Measurements from ENCODE around the gene TEKT2.

DNA sequence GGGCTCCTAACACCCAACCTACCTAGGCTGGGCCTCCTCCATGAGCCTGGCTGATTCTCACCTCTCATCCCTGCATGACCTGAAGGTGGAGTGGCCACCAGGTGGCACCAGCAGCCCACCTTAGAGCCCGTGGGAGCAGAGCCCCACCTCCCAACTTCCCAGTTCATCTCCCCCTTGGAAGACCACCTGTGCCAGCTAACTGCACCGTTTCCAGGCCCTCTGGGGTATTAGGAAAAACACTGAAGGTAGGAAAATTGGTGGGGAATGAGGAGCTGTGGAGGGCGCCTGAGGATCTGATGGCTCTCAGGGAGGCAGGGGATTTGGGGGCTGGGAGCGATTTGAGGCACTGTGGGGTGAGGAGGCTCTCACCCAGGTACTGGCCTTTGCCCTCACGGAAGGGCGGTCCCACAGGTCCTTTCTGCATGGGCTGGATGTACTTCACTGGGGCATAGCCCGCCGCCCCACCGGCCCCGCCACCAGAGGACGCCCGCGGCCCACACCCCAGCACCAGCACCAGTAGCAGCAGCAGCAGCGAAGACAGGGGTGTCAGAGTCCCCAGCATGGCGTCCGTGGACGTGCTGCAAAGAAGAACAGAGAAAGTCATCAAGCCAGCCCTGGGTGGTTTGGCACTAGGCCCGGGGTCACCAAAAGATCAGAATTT is 15.9 kb downstream of the TEKT2 start:
- TF ChIP-seq, protein P1, sequence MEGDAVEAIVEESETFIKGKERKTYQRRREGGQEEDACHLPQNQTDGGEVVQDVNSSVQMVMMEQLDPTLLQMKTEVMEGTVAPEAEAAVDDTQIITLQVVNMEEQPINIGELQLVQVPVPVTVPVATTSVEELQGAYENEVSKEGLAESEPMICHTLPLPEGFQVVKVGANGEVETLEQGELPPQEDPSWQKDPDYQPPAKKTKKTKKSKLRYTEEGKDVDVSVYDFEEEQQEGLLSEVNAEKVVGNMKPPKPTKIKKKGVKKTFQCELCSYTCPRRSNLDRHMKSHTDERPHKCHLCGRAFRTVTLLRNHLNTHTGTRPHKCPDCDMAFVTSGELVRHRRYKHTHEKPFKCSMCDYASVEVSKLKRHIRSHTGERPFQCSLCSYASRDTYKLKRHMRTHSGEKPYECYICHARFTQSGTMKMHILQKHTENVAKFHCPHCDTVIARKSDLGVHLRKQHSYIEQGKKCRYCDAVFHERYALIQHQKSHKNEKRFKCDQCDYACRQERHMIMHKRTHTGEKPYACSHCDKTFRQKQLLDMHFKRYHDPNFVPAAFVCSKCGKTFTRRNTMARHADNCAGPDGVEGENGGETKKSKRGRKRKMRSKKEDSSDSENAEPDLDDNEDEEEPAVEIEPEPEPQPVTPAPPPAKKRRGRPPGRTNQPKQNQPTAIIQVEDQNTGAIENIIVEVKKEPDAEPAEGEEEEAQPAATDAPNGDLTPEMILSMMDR (IDR thresholded peaks at IDR 0.05), result peak; percentile 70 to 89 (median 83)
- no peak for TF ChIP-seq POLR2A (IDR thresholded peaks at IDR 0.05; ENCODE audit: low read depth)
- TF ChIP-seq POLR2AphosphoS5 (IDR thresholded peaks at IDR 0.05), result peak in 1 of 2 donors; percentile 50
- no peak for TF ChIP-seq EP300 (IDR thresholded peaks at IDR 0.05)

Measured in esophagus muscularis mucosa (tissue), 4 donors.